Measurements from ENCODE around the gene SEPTIN2. TPM values are rescaled to one million over a fixed set of nuclear protein-coding genes. Genes with fewer than 3 reads are reported as not detected.
A peak's percentile ranks its signal among the peaks of the same experiment; 100 is the strongest.

SEPTIN2 gene
- total RNA-seq, 3 donors from 2014 or later: 298 to 321 (median 299) TPM

DNA sequence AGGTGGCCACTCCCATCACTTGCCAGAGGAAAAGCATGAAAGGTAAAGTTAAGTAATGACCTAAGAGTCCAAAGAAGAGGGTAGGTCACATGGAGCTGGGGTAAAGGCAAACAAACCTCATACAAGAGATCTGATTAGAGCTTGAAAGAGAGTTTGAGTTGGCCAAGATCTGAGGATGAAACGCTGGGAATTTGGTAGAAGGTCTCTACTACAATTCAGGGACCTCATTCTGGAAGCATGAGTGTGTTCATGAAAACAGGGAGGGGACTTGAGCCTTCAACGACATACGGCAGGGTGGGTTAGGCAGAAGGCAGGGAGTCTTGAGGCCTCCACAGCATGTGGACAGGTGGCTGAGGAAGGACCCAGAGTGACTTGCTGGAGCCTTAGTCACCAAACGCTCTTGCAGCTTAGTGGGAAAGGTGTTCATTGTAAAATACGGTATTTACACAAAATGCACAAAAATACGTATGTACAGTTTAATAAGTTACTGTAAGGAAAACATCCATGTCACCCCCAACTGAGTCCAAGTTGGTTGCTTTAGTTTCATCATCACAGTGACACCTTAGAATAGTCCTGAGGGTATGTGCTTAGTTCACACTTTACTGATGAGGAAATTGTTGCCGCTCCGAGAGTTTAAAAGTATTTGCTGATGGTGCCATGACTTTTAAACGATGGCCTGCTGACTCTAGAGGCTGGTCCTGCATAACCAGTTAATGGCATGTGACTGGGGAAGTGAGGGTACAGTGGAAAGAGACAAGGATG lies 35.3 kb downstream of the SEPTIN2 start:
- H3K9me3 ChIP-seq: no peaks in the 10 kb centered on the region
- H3K27ac ChIP-seq: no peak overlapping the region
- H3K4me1 ChIP-seq: no peaks in the 10 kb centered on the region
- TF ChIP-seq POLR2AphosphoS5 (IDR thresholded peaks at IDR 0.05) (no peak), POLR2A (IDR thresholded peaks at IDR 0.05) (no peak)
- TF ChIP-seq, protein P1, sequence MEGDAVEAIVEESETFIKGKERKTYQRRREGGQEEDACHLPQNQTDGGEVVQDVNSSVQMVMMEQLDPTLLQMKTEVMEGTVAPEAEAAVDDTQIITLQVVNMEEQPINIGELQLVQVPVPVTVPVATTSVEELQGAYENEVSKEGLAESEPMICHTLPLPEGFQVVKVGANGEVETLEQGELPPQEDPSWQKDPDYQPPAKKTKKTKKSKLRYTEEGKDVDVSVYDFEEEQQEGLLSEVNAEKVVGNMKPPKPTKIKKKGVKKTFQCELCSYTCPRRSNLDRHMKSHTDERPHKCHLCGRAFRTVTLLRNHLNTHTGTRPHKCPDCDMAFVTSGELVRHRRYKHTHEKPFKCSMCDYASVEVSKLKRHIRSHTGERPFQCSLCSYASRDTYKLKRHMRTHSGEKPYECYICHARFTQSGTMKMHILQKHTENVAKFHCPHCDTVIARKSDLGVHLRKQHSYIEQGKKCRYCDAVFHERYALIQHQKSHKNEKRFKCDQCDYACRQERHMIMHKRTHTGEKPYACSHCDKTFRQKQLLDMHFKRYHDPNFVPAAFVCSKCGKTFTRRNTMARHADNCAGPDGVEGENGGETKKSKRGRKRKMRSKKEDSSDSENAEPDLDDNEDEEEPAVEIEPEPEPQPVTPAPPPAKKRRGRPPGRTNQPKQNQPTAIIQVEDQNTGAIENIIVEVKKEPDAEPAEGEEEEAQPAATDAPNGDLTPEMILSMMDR (IDR thresholded peaks at IDR 0.05): no peak
- H3K27me3 ChIP-seq: no peaks in the 10 kb centered on the region
- intact Hi-C loops (cut with DNase I; ENCODE audit: low total_unique reads): no loop called here
- no peak for DNase-seq (ENCODE audit: low spot score in 2 of 2)
- H3K36me3 ChIP-seq: no peaks in the 10 kb centered on the region
- H3K4me3 ChIP-seq: no peak overlapping the region

DNA sequence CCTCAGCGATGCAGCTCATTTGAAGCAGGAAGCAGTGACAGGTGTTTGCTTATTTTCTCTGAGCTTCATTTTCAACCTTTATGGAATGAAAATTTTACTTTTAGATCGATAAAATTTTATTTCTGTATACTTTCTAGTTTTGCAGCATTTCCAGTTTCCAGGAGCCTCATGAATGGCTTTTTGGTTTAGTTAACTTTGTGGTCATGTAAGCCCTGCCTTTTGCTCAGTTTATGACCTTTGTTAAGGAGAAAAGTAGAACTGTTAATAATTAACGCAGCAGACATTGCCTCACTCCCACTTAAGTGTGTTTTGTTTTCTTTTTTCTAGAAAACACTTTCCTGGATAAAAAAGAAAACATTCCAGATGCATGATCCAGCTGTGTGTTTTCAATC lies 35.9 kb downstream of the SEPTIN2 start:
- Histone ChIP-seq H3K27ac (no peak overlapping the region), H3K4me3 (no peak overlapping the region), H3K4me1 (no peaks in the 10 kb centered on the region), H3K27me3 (no peaks in the 10 kb centered on the region), H3K36me3 (no peaks in the 10 kb centered on the region), H3K9me3 (no peaks in the 10 kb centered on the region)
- DNase-seq (ENCODE audit: low spot score in 2 of 2): no peak
- TF ChIP-seq, protein P1 (IDR thresholded peaks at IDR 0.05): no peak
- no peak for TF ChIP-seq POLR2AphosphoS5 (IDR thresholded peaks at IDR 0.05)
- no peak for TF ChIP-seq POLR2A (IDR thresholded peaks at IDR 0.05)
- intact Hi-C loops (cut with DNase I; ENCODE audit: low total_unique reads): no loop called here

DNA sequence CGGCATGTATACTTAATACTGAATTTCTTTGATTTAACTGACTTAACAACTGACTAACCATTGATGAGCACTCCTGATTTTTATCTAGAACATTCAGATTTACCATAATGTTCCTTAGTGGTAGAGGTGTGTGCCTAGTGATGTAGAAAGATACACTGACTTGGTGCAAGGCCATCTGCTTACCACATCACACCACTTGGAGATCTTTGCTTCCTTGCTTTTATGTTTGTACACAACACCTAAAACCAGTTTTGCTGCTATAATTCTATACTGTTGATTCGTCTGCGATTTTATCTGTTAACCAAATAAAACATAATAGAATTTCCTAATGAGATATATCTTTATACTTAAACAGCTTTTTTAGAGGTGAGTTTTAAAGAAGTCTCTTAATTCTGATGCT lies 36.5 kb downstream of the SEPTIN2 start:
- Histone ChIP-seq H3K36me3 (no peaks in the 10 kb centered on the region), H3K9me3 (no peaks in the 10 kb centered on the region), H3K27ac (no peak overlapping the region), H3K4me3 (no peak overlapping the region), H3K4me1 (no peaks in the 10 kb centered on the region), H3K27me3 (no peaks in the 10 kb centered on the region)
- TF ChIP-seq POLR2A (IDR thresholded peaks at IDR 0.05): no peak
- TF ChIP-seq, protein P1 (IDR thresholded peaks at IDR 0.05): no peak
- no peak for DNase-seq (ENCODE audit: low spot score in 2 of 2)
- intact Hi-C loops (cut with DNase I; ENCODE audit: low total_unique reads): no loop called here

DNA sequence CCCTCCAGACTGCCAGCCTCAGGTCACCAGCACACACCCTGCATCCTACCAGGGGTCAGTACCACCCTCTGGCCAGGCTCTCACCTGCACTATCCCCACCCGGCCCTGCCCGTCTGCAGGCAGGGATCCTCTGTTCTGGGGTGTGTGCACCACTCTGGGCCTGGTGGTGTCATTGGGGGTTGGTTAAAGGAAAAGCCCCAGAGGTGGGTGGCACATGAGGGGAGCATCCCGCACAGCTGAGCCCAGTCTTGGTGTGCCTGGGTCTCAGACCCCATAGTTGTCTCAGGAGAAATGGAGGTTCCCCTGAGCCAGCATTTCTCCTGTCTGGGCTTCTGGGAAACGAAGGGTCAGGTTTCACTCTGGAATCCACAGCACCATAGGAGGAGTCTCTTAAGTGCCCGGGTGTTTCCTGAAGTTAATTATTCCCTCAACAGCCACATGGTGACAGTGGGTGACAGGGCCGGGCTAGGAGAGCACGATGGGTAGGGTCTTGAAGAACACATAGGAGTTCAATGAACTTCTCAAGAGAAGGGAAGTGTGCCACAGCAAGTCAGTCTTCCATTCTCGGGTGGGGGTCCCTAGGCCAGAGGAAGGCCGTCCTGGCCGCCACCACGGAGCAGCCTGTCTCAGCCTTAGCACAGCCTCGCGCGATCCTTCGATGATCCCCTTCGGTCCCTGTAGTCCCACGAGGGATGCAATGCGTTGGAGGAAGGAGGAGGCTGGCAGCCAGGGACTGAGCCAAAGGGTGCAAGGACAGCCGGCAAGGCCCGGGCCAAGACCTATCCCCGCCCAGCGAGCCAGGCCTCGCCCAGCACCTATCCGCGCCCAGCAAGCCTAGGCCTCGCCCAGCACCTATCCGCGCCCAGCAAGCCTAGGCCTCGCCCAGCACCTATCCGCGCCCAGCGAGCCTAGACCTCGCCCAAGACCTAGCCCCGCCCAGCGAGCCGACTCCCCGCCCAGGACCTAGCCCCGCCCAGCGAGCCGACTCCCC lies 39.2 kb downstream of the SEPTIN2 start:
- no peaks in the 10 kb centered on the region for H3K9me3 ChIP-seq
- peak in 1 of 3 donors; percentile 18 for TF ChIP-seq POLR2AphosphoS5 (IDR thresholded peaks at IDR 0.05)
- TF ChIP-seq, protein P1 (IDR thresholded peaks at IDR 0.05): no peak
- no peaks in the 10 kb centered on the region for H3K27me3 ChIP-seq
- intact Hi-C loops (cut with DNase I; ENCODE audit: low total_unique reads): no loop called here
- peak overlapping the region; percentile 75 to 83 for H3K27ac ChIP-seq
- H3K36me3 ChIP-seq: no peaks in the 10 kb centered on the region
- no peaks in the 10 kb centered on the region for H3K4me1 ChIP-seq
- peak; percentile 85 to 87 for DNase-seq (ENCODE audit: low spot score in 2 of 2)
- peak overlapping the region in 2 of 3 donors; percentile 35 to 57 for H3K4me3 ChIP-seq

All from breast epithelium (tissue), 4 donors.